ENCODE data around the gene OR51V1.
"Not testable (repeated sequence)": the region's sequence is repeated elsewhere in the genome, so short reads cannot be mapped to it uniquely, and the experiment has no call there.

The OR51V1 gene

GRCh38 chr11:5200582-5200981, at the start of gene OR51V1:
Gene OR51V1, minus strand, starts transcription at chr11:5200682. Its CDS starts 0 bp downstream, at chr11:5200682.
- DNase-seq, result no peak

GRCh38 chr11:5249807-5250396, 49.4 kb upstream of the OR51V1 start, which contains the start of gene HBG1:
Gene HBG1, minus strand, starts transcription at chr11:5249857. Its CDS starts 53 bp downstream, at chr11:5249804.
- not testable (repeated sequence) for DNase-seq

GRCh38 chr11:5248498-5248897, 48.0 kb upstream of the OR51V1 start:
- DNase-seq, result not testable (repeated sequence)

GRCh38 chr11:5247472-5248192, 47.1 kb upstream of the OR51V1 start:
- DNase-seq, result no peak

DNA sequence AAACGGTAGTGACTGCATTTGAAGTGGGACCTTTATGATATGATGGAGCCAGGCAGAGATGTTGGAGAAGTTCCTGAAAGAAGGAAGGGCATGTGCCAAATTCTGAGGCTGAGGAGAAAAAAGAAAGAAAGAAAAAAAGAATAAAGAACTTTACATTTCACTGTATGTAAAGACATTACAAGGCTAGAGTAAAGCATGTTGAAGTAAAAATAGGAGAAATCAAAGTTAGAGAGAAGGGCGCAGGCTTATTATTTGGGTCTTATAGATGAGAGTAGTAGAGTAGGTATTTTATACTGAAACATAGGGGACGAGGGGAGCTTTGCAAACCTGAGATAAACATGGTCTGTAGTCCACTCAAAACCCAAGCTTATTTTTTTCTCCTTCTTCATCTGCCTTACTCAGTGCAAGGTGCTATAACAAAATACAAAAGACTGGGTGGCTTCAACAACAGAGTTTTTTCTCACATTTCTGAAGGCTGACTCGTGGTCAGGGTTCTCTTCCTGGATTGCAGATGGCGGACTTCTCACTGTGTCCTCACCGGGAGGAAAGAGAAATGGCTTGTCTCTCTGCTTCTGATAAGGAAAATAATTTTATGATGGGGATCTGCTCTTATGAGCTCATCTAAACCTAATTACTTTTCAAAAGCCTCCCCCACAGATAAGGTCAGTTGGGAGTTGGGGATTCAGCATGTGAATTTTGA, 46.4 kb upstream of the OR51V1 start:
- DNase-seq, result no peak

DNA sequence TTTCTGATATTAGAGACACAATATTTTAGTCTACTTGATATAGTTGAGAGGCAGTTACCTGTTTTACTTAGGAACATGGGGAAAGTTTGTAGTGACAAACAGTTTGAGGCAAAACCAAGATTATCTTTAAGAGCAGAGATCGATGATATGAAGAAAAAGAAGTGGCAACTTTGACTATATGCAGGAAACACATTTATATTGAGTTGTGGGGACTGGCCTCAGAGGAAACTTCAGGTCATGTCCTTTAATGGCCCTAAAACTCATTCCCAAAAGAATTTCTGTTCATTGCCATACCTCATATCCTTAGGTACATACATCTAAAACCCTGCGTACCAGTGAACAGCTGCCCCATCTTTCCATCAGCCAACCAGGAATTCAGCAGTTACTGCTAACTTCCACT, 44.7 kb upstream of the OR51V1 start:
- no peak for DNase-seq

GRCh38 chr11:5243816-5244180, 43.3 kb upstream of the OR51V1 start:
- no peak for DNase-seq

DNA sequence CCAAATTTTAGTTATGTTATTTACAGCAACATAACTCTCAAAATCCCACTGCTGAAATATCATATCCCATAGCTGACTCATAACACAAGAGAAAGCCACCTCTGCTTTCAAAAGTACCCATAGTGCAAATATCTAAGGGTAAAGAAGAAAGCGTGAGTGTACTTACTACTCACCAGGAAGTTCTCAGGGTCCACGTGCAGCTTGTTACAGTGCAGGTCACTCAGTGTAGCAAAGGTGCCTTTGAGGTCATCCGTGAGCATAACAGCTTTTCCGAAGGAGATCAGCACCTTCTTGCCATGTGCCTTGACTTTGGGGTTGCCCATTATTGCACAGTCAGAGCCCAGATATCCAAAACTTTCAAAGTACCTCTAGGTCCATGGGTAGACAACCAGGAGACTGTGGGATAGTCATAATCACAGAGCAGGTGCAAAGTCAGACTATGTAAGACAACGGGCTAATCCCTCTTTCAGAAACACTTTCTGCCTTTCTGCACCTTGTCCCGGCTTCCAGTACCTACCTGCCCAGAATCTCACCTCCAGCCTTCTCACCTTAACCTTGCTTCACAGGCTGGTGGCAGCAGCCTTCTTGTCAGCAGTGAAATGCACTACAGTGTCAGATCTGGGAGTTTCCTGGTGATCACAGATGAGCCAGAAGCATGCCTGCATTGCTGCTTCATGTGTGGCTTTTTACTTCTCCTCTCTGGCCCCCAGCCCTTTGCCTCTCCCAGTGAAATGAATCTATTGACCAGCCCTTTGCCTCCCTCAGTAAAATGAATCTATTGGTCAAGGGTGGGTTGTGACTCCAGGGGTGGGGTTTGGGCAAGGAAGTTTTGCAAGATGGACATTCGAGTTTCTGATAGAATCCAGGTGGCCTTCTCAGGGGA, 42.7 kb upstream of the OR51V1 start:
- DNase-seq, result no peak

- DNase-seq, result no peak
These were observed 41.7 kb upstream of the OR51V1 start for GRCh38 chr11:5242208-5242607.

DNA sequence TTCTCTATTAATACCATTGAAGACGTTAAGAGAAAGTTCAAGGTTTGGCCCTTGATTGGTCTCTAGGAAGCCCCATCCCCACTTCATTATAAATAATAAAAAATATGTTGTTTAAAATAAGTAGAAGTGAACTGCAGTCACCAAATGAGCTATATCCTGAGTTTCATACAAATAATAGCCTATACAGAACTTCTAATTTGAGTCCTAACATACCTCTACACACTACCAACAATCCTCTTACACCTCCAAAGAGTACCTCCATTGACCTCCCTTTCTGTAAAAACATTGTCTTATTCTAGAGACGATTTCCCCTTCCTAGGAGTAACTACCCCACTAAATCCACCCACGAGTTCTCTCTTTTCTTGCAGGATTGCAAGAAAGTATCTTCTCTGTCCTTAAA, 41.0 kb upstream of the OR51V1 start:
- no peak for DNase-seq

DNA sequence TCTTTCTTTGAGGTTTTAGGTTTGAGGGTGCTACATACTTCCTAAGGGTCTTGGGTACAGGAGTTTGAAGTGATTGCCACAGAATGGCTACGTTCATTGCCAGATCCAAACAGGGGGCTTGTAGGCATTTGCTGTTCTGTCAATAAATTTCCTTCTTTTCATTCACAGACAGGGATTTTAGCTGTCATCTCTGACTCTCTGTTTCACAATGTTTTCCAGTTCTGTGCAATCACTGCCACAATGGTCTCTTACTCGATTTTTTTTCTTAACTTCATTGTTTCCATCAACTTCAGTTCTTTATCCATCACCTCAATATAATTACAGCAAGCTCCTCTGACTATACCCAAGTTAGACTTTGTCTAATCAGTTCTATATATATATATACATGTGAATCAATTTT, 40.0 kb upstream of the OR51V1 start:
- no peak for DNase-seq

GRCh38 chr11:5240056-5240455, 39.6 kb upstream of the OR51V1 start:
- no peak for DNase-seq

- no peak for DNase-seq
These were observed 38.6 kb upstream of the OR51V1 start for GRCh38 chr11:5239046-5239445.

DNA sequence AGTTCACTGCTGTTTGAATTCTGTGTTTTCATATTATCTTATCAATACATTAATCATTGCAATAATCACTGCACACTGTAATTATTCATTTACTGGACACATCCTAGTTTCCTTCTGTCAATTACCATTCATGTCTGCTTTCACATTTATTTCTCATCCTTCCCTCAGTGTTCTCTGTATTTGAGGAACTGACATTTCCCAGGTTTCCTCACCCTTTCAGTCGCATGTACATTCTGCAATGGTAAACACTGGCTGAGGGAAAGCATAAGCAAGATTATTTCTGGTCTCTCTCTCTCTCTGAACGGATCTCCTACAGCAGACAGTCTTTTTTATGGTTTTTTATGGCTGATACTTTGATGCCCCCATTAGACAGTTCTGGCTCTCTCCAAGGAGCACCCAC, 38.0 kb upstream of the OR51V1 start:
- no peak for DNase-seq

DNA sequence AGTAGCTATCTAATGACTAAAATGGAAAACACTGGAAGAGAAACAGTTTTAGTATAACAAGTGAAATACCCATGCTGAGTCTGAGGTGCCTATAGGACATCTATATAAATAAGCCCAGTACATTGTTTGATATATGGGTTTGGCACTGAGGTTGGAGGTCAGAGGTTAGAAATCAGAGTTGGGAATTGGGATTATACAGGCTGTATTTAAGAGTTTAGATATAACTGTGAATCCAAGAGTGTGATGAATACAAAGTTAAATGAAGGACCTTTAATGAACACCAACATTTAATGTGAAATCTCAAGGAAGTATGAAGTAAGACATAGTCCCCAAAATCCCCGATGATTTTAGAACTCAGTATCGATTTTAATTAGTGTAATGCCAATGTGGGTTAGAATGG, 36.9 kb upstream of the OR51V1 start:
- DNase-seq, result no peak

DNA sequence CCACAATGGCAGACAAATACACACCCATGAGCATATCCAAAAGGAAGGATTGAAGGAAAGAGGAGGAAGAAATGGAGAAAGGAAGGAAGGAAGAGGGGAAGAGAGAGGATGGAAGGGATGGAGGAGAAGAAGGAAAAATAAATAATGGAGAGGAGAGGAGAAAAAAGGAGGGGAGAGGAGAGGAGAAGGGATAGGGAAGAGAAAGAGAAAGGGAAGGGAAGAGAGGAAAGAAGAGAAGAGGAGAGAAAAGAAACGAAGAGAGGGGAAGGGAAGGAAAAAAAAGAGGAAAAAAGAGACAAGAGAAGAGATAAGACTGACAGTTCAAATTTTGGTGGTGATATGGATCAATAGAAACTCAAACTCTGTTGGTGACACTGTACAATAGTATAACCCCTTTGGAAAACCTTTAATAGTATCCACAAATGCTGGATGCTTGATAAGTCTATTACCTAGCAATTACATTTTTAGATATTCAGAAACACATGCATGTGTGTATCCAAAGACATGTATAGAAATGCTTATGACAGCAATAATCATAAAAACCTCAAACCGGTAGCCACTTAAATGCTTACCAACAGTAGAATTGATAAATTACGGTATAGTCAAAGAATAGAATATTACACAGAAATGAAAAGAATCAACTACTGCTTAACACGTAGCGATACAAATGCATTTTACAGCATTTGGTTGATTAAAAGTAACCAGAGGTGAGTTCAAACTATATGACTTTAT, 35.0 kb upstream of the OR51V1 start:
- no peak for DNase-seq

- no peak for DNase-seq
These were observed 33.9 kb upstream of the OR51V1 start, which contains the start of gene HBD for GRCh38 chr11:5234381-5234834. Gene HBD, minus strand, starts transcription at chr11:5234483. Its CDS starts 50 bp downstream, at chr11:5234433.

DNA sequence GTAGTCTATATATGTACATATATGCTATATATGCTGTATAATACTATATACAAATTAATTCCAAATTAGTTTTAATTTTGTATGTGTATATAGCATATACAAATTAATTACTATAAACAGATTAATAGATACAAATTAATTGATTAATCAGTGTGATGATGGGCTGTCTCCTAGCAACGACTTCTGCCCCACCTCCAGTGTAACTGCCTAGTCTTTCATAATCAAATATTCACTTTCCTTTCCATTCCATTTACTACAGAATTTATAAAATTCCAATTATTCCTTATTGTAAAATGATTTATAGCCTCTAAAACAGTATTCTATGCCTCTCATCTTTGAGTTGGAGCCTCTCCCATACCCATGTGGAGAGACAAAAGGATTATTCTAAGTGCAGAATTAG, 32.8 kb upstream of the OR51V1 start:
- no peak for DNase-seq

DNA sequence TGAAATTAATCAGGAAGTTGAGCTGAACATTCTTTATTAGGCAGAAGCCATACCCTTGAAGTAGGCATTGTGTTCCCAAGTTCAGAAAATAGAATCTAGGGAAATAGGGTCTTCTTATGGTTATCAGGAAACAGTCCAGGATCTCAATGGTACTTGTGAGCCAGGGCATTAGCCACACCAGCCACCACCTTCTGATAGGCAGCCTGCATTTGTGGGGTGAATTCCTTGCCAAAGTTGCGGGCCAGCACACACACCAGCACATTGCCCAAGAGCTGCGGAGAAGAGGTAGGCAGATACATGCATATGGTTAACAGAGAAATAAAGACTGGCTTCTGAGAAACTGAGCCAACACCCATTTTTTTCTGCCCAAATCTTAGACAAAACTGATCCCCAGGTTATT, 32.3 kb upstream of the OR51V1 start:
- DNase-seq, result no peak

DNA sequence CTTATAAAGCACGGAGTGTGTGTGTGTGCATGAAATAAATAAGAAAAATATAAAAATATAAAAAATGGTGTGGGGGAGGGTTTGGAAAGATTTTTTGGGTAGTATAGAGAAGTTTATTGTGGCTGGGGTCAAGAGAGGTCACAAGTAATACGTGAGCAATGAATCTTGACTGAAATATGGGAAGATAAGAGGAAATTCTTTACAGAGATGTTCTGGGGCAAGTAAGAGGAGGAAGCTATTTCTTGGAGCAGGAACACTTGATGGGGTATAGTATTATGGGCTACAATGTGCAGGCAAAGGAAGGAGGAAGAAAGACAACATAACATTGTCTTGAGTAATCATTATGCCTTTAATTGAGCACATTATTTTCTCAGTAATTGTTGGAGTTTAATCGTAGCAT, 31.7 kb upstream of the OR51V1 start:
- DNase-seq, result no peak

DNA sequence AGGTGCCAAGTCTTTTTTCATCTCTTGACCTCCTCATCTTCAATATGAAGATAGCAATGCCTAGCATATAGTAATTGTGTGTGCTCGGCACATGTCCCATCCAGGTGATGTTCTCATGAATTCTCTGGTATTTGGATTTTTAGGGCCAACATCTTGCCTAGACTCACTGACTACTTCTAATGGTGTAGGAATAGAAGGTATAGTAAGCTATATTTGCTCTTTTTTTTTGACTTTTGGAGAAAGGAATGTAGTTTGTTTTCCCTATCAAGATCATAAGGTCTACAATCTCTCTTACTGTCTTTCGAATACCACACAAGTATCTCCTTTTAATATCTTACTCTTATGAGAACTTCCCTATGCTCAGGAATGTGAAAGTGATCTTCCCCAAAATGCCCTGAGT, 30.6 kb upstream of the OR51V1 start:
- no peak for DNase-seq

GRCh38 chr11:5230266-5230665, 29.8 kb upstream of the OR51V1 start:
- no peak for DNase-seq

All from activated naive CD4-positive, alpha-beta T cell treated with anti-CD3 and anti-CD28 coated beads, Interleukin-2, amount 50 U/mL, for 16 hours (primary cell).